IMR-90 (cell line): Measurements from ENCODE around the gene HEXA. TPM values are rescaled to one million over a fixed set of nuclear protein-coding genes. Genes with fewer than 3 reads are reported as not detected.
"Not testable (repeated sequence)": the region's sequence is repeated elsewhere in the genome, so short reads cannot be mapped to it uniquely, and the experiment has no call there.

Experiments used
- ATAC-seq: fragments of 200-7000 bp; cut with Tn5 transposase; 2 replicates; pipeline ENCODE4 v1.9.1; 2020; ENCODE audit warnings: low read depth, mild to moderate bottlenecking, moderate library complexity
- BruUV-seq: library from RNA; stranded (reverse); fragments of 400-500 nt; replicated peaks from 2 replicates; lab custom pipeline; 2021; lab: Mats Ljungman, UMichigan
- CTCF ChIA-PET: fragments of 300-600 bp; formaldehyde crosslinking; extraction: SDS; loops from one replicate; lab custom pipeline; 2021; ENCODE audit warnings: antibody characterized with exemption; lab: Yijun Ruan, JAX
- POLR2A ChIA-PET: fragments of 300-600 bp; sonication (Branson Sonifier 250); formaldehyde crosslinking; loops from one replicate; lab custom pipeline; 2022; ENCODE audit warnings: antibody characterized with exemption; ENCODE audit not compliant: unreplicated experiment; lab: Charles Lee
- DNase-seq: peaks from one replicate; pipeline ENCODE4 v3.0.0; 2013
- H2AFZ ChIP-seq: replicated peaks from 2 replicates; pipeline ENCODE3; 2013; ENCODE audit warnings: low read length, mild to moderate bottlenecking; ENCODE audit not compliant: poor library complexity
- H2AK5ac ChIP-seq: 2 replicates; pipeline ENCODE4 v1.6.1; 2013; ENCODE audit warnings: low read depth, low read length, inconsistent platforms
- H2AK9ac ChIP-seq: replicated peaks from 2 replicates; pipeline ENCODE3; 2013; ENCODE audit warnings: mild to moderate bottlenecking, low read depth, low read length, moderate library complexity; ENCODE audit not compliant: poor library complexity
- H2BK120ac ChIP-seq: 2 replicates; pipeline ENCODE4 v1.6.1; 2013; ENCODE audit warnings: low read depth, low read length, inconsistent platforms
- H2BK15ac ChIP-seq: 3 replicates; pipeline ENCODE4 v1.6.1; 2013; ENCODE audit warnings: low read depth, low read length, inconsistent platforms
- H2BK20ac ChIP-seq: 2 replicates; pipeline ENCODE4 v1.6.1; 2013; ENCODE audit warnings: low read depth, mild to moderate bottlenecking, inconsistent platforms, low read length, moderate library complexity
- H2BK5ac ChIP-seq: 2 replicates; pipeline ENCODE4 v1.6.1; 2013; ENCODE audit warnings: mild to moderate bottlenecking, low read depth, low read length, inconsistent platforms; ENCODE audit not compliant: poor library complexity, severe bottlenecking
- H3K14ac ChIP-seq: replicated peaks from 2 replicates; pipeline ENCODE4 v1.6.1; 2013; ENCODE audit warnings: low read depth, low read length, inconsistent platforms
- H3K18ac ChIP-seq: 2 replicates; pipeline ENCODE4 v1.6.1; 2013; ENCODE audit warnings: low read depth, low read length, control low read depth
- H3K23ac ChIP-seq: 2 replicates; pipeline ENCODE4 v1.6.1; 2013; ENCODE audit warnings: low read depth, low read length, inconsistent platforms
- H3K27ac ChIP-seq: 2 replicates; pipeline ENCODE4 v1.5.1; 2013; ENCODE audit warnings: mild to moderate bottlenecking, control low read depth, low read length; ENCODE audit not compliant: insufficient read depth
- H3K27me3 ChIP-seq: 2 replicates; pipeline ENCODE4 v1.6.1; 2013; ENCODE audit warnings: low read length; ENCODE audit not compliant: control insufficient read depth, insufficient read depth
- H3K36me3 ChIP-seq: 2 replicates; pipeline ENCODE4 v1.6.1; 2013; ENCODE audit warnings: low read length, mixed read lengths; ENCODE audit not compliant: control insufficient read depth, insufficient read depth
- H3K4ac ChIP-seq: 2 replicates; pipeline ENCODE4 v1.6.1; 2013; ENCODE audit warnings: low read depth, low read length, inconsistent platforms
- H3K4me1 ChIP-seq: 2 replicates; pipeline ENCODE4 v1.6.1; 2013; ENCODE audit warnings: low read length, mixed read lengths; ENCODE audit not compliant: control insufficient read depth, insufficient read depth
- H3K4me2 ChIP-seq: 2 replicates; pipeline ENCODE4 v1.6.1; 2013; ENCODE audit warnings: low read depth, mild to moderate bottlenecking, control low read depth, low read length, moderate library complexity
- H3K4me3 ChIP-seq: 2 replicates; pipeline ENCODE4 v1.5.1; 2013; ENCODE audit warnings: low read depth, mild to moderate bottlenecking, control low read depth, low read length, moderate library complexity; ENCODE audit not compliant: insufficient read depth
- H3K56ac ChIP-seq: 2 replicates; pipeline ENCODE4 v1.6.1; 2013; ENCODE audit warnings: low read length, inconsistent platforms; ENCODE audit not compliant: insufficient read depth; ENCODE audit errors: extremely low read depth
- H3K79me1 ChIP-seq, 2 experiments: 2 replicates each; pipeline ENCODE4 v1.6.1; 2013; ENCODE audit warnings: low read length in 2 of 2, inconsistent platforms in 1 of 2, low read depth in 1 of 2
- H3K9ac ChIP-seq: 2 replicates; pipeline ENCODE4 v1.6.1; 2013; ENCODE audit warnings: low read depth, low read length, control low read depth
- H3K9me1 ChIP-seq: 2 replicates; pipeline ENCODE4 v1.6.1; 2013; ENCODE audit warnings: low read length, inconsistent platforms; ENCODE audit not compliant: insufficient read depth
- H3K9me3 ChIP-seq: 2 replicates; pipeline ENCODE4 v1.6.1; 2013; ENCODE audit warnings: low read length; ENCODE audit not compliant: control insufficient read depth, insufficient read depth
- H4K20me1 ChIP-seq: 2 replicates; pipeline ENCODE4 v1.6.1; 2013; ENCODE audit warnings: low read length, inconsistent platforms; ENCODE audit not compliant: insufficient read depth
- H4K5ac ChIP-seq: 2 replicates; pipeline ENCODE4 v1.6.1; 2013; ENCODE audit warnings: mild to moderate bottlenecking, low read depth, low read length, control low read depth
- H4K8ac ChIP-seq, 2 experiments: 2 replicates each; pipeline ENCODE4 v1.6.1; 2013; ENCODE audit warnings: low read depth in 2 of 2, low read length in 2 of 2, control low read depth in 1 of 2, inconsistent platforms in 1 of 2
- H4K91ac ChIP-seq: 2 replicates; pipeline ENCODE4 v1.6.1; 2013; ENCODE audit warnings: low read depth, low read length, inconsistent platforms; ENCODE audit not compliant: insufficient read depth
- WGBS, 2 experiments: methylation state at CpG; one replicate each; pipeline versions ENCODE4 v1.1.5 to v1.1.7; 2013; ENCODE audit warnings: missing lambda C conversion rate in 2 of 2; ENCODE audit not compliant: insufficient read length in 1 of 2; ENCODE audit errors: extremely low coverage in 2 of 2; 5-methylcytosine and 5-hydroxymethylcytosine counted together
- dilution Hi-C: fragments of 300-500 bp; cut with HindIII; formaldehyde crosslinking; loops from one replicate; pipeline ENCODE4 v1.14.3; 2018; ENCODE audit warnings: low sequenced_read_pairs; ENCODE audit not compliant: unreplicated experiment
- in situ Hi-C: fragments of 300-500 bp; cut with MboI; formaldehyde crosslinking; loops from 3 replicates; pipeline ENCODE4 v1.14.3; 2019; ENCODE audit warnings: low sequenced_read_pairs, inconsistent platforms, mixed read lengths
- intact Hi-C: fragments of 100-400 bp; cut with micrococcal nuclease; formaldehyde crosslinking; loops from 2 replicates; pipeline ENCODE4 v1.10.0; 2022
- polyA plus RNA-seq, 3 experiments: library from polyadenylated mRNA; depleted of rRNA; stranded (reverse); fragments of >200 nt; gene quantifications; 2 replicates each; pipeline ENCODE4 v1.2.3, GENCODE V29; 2012; ENCODE audit warnings: low replicate concordance in 1 of 3
- total RNA-seq: library from RNA; depleted of rRNA; stranded (reverse); fragments of >200 nt; gene quantifications from 2 replicates; pipeline ENCODE4 v1.2.3, GENCODE V29; 2012

HEXA gene
- total and polyA plus RNA-seq, 2 of the 4 experiments (the other 2 are of a cell fraction): 19.4 to 115 TPM

DNA sequence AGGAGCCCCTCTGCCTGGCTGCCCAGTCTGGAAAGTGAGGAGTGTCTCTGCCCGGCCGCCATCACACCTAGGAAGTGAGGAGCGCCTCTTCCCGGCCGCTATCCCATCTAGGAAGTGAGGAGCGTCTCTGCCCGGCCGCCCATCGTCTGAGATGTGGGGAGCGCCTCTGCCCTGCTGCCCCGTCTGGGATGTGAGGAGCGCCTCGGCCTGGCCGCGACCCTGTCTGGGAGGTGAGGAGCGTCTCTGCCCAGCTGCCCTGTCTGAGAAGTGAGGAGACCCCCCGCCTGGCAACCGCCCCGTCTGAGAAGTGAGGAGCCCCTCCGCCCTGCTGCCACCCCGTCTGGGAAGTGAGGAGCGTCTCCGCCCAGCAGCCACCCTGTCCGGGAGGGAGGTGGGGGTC, 20.5 kb upstream of the HEXA start:
- H2AK9ac ChIP-seq, H3K56ac ChIP-seq, H3K4me2 ChIP-seq, H4K20me1 ChIP-seq, H3K79me1 ChIP-seq, H3K4me1 ChIP-seq, H3K27ac ChIP-seq, in situ Hi-C loops, H2BK15ac ChIP-seq, H2BK5ac ChIP-seq, H3K9ac ChIP-seq, H2BK20ac ChIP-seq, H3K18ac ChIP-seq, H2AK5ac ChIP-seq, H2AFZ ChIP-seq, ATAC-seq, H4K91ac ChIP-seq, H4K5ac ChIP-seq, CTCF ChIA-PET, H3K36me3 ChIP-seq, H3K4ac ChIP-seq, POLR2A ChIA-PET, H3K9me3 ChIP-seq, dilution Hi-C loops, H3K4me3 ChIP-seq, intact Hi-C loops, H3K9me1 ChIP-seq, DNase-seq, H3K14ac ChIP-seq, H4K8ac ChIP-seq, H2BK120ac ChIP-seq, BruUV-seq, H3K23ac ChIP-seq: not testable (repeated sequence)
- no CpG with 5 or more reads among the region's 24 CpGs for WGBS, 2 experiments
- peaks cover 23% of the 10 kb centered on the region for H3K27me3 ChIP-seq
